ENCODE measurements around the gene TOMT.

- no peak for TF ChIP-seq CTCF (conservative IDR thresholded peaks at IDR 0.05; ENCODE audit: low read depth, low read length)
- no peak for TF ChIP-seq RCOR1 (IDR thresholded peaks at IDR 0.05; ENCODE audit: insufficient replicate concordance, low read length)
- TF ChIP-seq NFE2L2 (IDR thresholded peaks at IDR 0.05; ENCODE audit: low read depth, low read length), result no peak
Measured at GRCh38 chr11:72132646-72133045, 26.9 kb downstream of the TOMT start.

All from IMR-90 (cell line).